ENCODE measurements around the gene ZNF440. TPM values are rescaled to one million over a fixed set of nuclear protein-coding genes. Genes with fewer than 3 reads are reported as not detected.
"Not testable (repeated sequence)": the region's sequence is repeated elsewhere in the genome, so short reads cannot be mapped to it uniquely, and the experiment has no call there.

The ZNF440 gene
- total RNA-seq, 4 donors from 2014 or later, result 6.3 to 14.5 (median 10.2) TPM

- WGBS, 2 donors, result 91 to 100% methylated on average over 2 of the region's 2 CpGs
- Histone ChIP-seq H3K36me3 (peaks cover 0 to 86% (median 5%) of the 10 kb centered on the region in 3 donors), H3K9me3 (peaks cover 0 to 90% (median 21%) of the 10 kb centered on the region in 4 donors), H3K4me3 (no peak overlapping the region), H3K27me3 (no peaks in the 10 kb centered on the region), H3K4me1 (no peaks in the 10 kb centered on the region), H3K27ac (no peak overlapping the region)
- no peak for DNase-seq (ENCODE audit: low spot score in 2 of 2)
- TF ChIP-seq CTCF (IDR thresholded peaks at IDR 0.05) (no peak), POLR2A (IDR thresholded peaks at IDR 0.05) (no peak), EP300 (IDR thresholded peaks at IDR 0.05) (no peak)
Measured at GRCh38 chr19:11861301-11861700, 47.2 kb downstream of the ZNF440 start.

GRCh38 chr19:11867766-11868165, 53.7 kb downstream of the ZNF440 start:
- not testable (repeated sequence) for H3K27ac ChIP-seq; DNase-seq (ENCODE audit: low spot score in 2 of 2); H3K4me1 ChIP-seq; H3K4me3 ChIP-seq; H3K27me3 ChIP-seq
- 80 to 84% methylated on average over 4 of the region's 4 CpGs for WGBS, 2 donors
- Histone ChIP-seq H3K9me3 (peaks cover 10 to 97% (median 42%) of the 10 kb centered on the region in 4 donors), H3K36me3 (peaks cover 6 to 91% (median 24%) of the 10 kb centered on the region in 3 donors)

- Histone ChIP-seq H3K4me3 (no peak overlapping the region), H3K27me3 (no peaks in the 10 kb centered on the region), H3K9me3 (peaks cover 10 to 97% (median 41%) of the 10 kb centered on the region in 4 donors), H3K27ac (no peak overlapping the region), H3K36me3 (peaks cover 6 to 90% (median 24%) of the 10 kb centered on the region in 3 donors), H3K4me1 (no peaks in the 10 kb centered on the region)
- WGBS, 2 donors, result 91 to 96% methylated on average over 8 of the region's 8 CpGs
- no peak for DNase-seq (ENCODE audit: low spot score in 2 of 2)
- TF ChIP-seq CTCF (IDR thresholded peaks at IDR 0.05), result no peak
- no peak for TF ChIP-seq EP300 (IDR thresholded peaks at IDR 0.05)
- TF ChIP-seq POLR2A (IDR thresholded peaks at IDR 0.05), result no peak
Measured at GRCh38 chr19:11868188-11868587, 54.1 kb downstream of the ZNF440 start.

- TF ChIP-seq CTCF (IDR thresholded peaks at IDR 0.05) (no peak), EP300 (IDR thresholded peaks at IDR 0.05) (no peak), POLR2A (IDR thresholded peaks at IDR 0.05) (no peak)
- Histone ChIP-seq H3K27ac (no peak overlapping the region), H3K36me3 (peaks cover 1 to 48% (median 7%) of the 10 kb centered on the region in 3 donors), H3K9me3 (peaks cover 10 to 68% (median 26%) of the 10 kb centered on the region in 4 donors), H3K4me3 (no peak overlapping the region), H3K27me3 (no peaks in the 10 kb centered on the region), H3K4me1 (no peaks in the 10 kb centered on the region)
- no peak for DNase-seq (ENCODE audit: low spot score in 2 of 2)
- WGBS, 2 donors, result 95 to 96% methylated on average over 9 of the region's 9 CpGs
Measured at GRCh38 chr19:11872624-11873023, 58.6 kb downstream of the ZNF440 start.

GRCh38 chr19:11873762-11874161, 59.7 kb downstream of the ZNF440 start:
- TF ChIP-seq POLR2A (IDR thresholded peaks at IDR 0.05) (no peak), CTCF (IDR thresholded peaks at IDR 0.05) (no peak), EP300 (IDR thresholded peaks at IDR 0.05) (no peak)
- H3K4me1 ChIP-seq, result no peaks in the 10 kb centered on the region
- WGBS, 2 donors, result 75 to 90% methylated on average over 1 of the region's 1 CpG
- H3K36me3 ChIP-seq, result peaks cover 0 to 37% (median 0%) of the 10 kb centered on the region in 3 donors
- H3K4me3 ChIP-seq, result no peak overlapping the region
- no peak overlapping the region for H3K27ac ChIP-seq
- DNase-seq (ENCODE audit: low spot score in 2 of 2), result no peak
- peaks cover 0 to 56% (median 16%) of the 10 kb centered on the region in 4 donors for H3K9me3 ChIP-seq
- H3K27me3 ChIP-seq, result no peaks in the 10 kb centered on the region

All from tibial nerve (tissue), 4 donors.